Body of pancreas (tissue), 4 donors: ENCODE data around the gene NAA38. TPM values are rescaled to one million over a fixed set of nuclear protein-coding genes. Genes with fewer than 3 reads are reported as not detected.

Source experiments
- ATAC-seq: fragments of 150-250 bp; one replicate; pipeline ENCODE4 v1.9.1; 2016
- DNase-seq, 4 donors: peaks; one replicate each; pipeline ENCODE4 v3.0.0-alpha.2; 2019
- H3K27ac ChIP-seq, 4 donors: fragments of 200-600 bp; sonication (generic); 1 replicate in 3 of 4; 2 replicates in 1 of 4; pipeline versions ENCODE4 v1.5.1 to v1.6.1; 2016 to 2019; ENCODE audit warnings: mild to moderate bottlenecking in 1 of 4, mixed read lengths in 1 of 4, moderate library complexity in 1 of 4
- H3K27me3 ChIP-seq, 2 donors: fragments of 200-600 bp; sonication (generic); one replicate each; pipeline ENCODE4 v1.6.0; 2016; ENCODE audit warnings: mild to moderate bottlenecking in 1 of 2
- H3K36me3 ChIP-seq, 2 donors: fragments of 200-600 bp; sonication (generic); replicated peaks in 1 of 2; 2 replicates each; pipeline ENCODE4 v1.5.1; 2016; ENCODE audit warnings: low read depth in 2 of 2; ENCODE audit not compliant: insufficient read depth in 1 of 2
- H3K4me1 ChIP-seq: fragments of 200-600 bp; sonication (generic); one replicate; pipeline ENCODE4 v1.6.0; 2016
- H3K4me3 ChIP-seq, 2 donors: fragments of 200-600 bp; sonication (generic); 1 replicate in 1 of 2; 2 replicates in 1 of 2; pipeline ENCODE4 v1.5.1; 2016 to 2019
- H3K9me3 ChIP-seq, 3 donors: fragments of 200-600 bp; sonication (generic); 1 replicate in 2 of 3; 2 replicates in 1 of 3; pipeline ENCODE4 v1.5.1; 2016
- POLR2A ChIP-seq, 3 donors: fragments of 450-650 bp; IDR thresholded peaks; one replicate each; pipeline ENCODE4 v1.6.1; 2016; ENCODE audit warnings: antibody characterized with exemption in 3 of 3, mild to moderate bottlenecking in 2 of 3
- WGBS, 2 donors: methylation state at CpG; one replicate each; pipeline ENCODE4 v1.1.5; 2017; 5-methylcytosine and 5-hydroxymethylcytosine counted together
- intact Hi-C: fragments of 100-400 bp; cut with DNase I; formaldehyde crosslinking; loops from one replicate; pipeline ENCODE4 v1.15.1; 2023
- total RNA-seq, 2 donors: library from RNA; depleted of rRNA; stranded (reverse); fragments of >200 nt; gene quantifications; one replicate each; pipeline ENCODE4 v1.1.0, GENCODE V29; 2016
- TF ChIP-seq, protein P1 (sequence below), 7 experiments: fragments of 450-650 bp in 4 of 7; fragments of 200-600 bp in 3 of 7; sonication (generic) in 3 of 7; IDR thresholded peaks; one replicate each; pipeline ENCODE4 v1.5.1; 2016 to 2019; ENCODE audit warnings: antibody characterized with exemption in 7 of 7

NAA38 gene
- total RNA-seq, 2 donors from 2014 or later: 25.7 to 50.1 TPM

DNA sequence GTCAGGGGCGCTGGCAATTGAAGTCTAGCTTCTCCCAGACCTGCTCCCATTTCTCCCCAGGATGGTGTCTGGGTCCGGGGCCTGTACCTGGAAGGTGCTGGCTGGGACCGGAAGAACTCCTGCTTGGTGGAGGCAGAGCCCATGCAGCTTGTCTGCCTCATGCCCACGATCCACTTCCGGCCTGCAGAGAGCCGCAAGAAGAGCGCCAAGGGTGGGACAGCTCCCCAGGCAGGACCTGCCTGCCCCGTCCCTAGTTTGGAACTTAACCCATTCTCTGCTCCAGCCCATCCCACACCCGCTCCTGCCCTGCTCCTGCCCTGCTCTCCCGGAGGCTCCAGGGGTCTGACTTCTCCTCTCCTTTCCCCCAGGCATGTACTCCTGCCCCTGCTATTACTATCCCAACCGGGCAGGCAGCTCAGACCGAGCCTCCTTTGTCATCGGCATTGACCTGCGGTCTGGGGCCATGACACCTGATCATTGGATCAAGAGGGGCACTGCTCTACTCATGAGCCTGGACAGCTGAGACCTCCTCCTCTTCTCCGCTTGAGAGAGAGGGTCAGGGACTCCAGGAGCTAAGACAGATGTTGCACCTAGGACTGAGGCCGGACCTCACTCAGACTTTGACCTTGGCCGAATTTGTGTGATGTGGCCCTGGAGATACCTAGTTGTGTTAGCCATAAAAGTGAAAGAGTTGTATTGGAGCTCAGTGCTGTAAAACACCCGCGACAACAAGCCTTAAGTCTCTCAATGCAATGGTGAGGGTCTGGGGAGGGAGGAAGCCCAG, 24.2 kb downstream of the NAA38 start:
- Histone ChIP-seq H3K4me1 (peaks cover 19% of the 10 kb centered on the region), H3K27me3 (no peaks in the 10 kb centered on the region), H3K36me3 (no peaks in the 10 kb centered on the region), H3K4me3 (no peak overlapping the region), H3K27ac (peak overlapping the region in 3 of 4 donors; percentile 100), H3K9me3 (no peaks in the 10 kb centered on the region)
- WGBS, 2 donors: 44 to 53% methylated on average over 17 to 19 of the region's 19 CpGs
- no peak for DNase-seq
- TF ChIP-seq, protein P1, sequence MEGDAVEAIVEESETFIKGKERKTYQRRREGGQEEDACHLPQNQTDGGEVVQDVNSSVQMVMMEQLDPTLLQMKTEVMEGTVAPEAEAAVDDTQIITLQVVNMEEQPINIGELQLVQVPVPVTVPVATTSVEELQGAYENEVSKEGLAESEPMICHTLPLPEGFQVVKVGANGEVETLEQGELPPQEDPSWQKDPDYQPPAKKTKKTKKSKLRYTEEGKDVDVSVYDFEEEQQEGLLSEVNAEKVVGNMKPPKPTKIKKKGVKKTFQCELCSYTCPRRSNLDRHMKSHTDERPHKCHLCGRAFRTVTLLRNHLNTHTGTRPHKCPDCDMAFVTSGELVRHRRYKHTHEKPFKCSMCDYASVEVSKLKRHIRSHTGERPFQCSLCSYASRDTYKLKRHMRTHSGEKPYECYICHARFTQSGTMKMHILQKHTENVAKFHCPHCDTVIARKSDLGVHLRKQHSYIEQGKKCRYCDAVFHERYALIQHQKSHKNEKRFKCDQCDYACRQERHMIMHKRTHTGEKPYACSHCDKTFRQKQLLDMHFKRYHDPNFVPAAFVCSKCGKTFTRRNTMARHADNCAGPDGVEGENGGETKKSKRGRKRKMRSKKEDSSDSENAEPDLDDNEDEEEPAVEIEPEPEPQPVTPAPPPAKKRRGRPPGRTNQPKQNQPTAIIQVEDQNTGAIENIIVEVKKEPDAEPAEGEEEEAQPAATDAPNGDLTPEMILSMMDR (IDR thresholded peaks at IDR 0.05): no peak
- TF ChIP-seq POLR2A (IDR thresholded peaks at IDR 0.05): no peak
- no peak for ATAC-seq
- intact Hi-C loops: no loop called here

- no peak for ATAC-seq
- H3K36me3 ChIP-seq: no peaks in the 10 kb centered on the region
- H3K9me3 ChIP-seq: no peaks in the 10 kb centered on the region
- peaks cover 14% of the 10 kb centered on the region for H3K4me1 ChIP-seq
- no peak overlapping the region for H3K4me3 ChIP-seq
- H3K27me3 ChIP-seq: no peaks in the 10 kb centered on the region
- no peak overlapping the region for H3K27ac ChIP-seq
- DNase-seq: no peak
- WGBS, 2 donors: 85 to 87% methylated on average over 10 of the region's 10 CpGs
- intact Hi-C loops: no loop called here
- TF ChIP-seq, protein P1 (IDR thresholded peaks at IDR 0.05): no peak
- no peak for TF ChIP-seq POLR2A (IDR thresholded peaks at IDR 0.05)
These were observed 24.9 kb downstream of the NAA38 start for GRCh38 chr17:7832431-7832830.

DNA sequence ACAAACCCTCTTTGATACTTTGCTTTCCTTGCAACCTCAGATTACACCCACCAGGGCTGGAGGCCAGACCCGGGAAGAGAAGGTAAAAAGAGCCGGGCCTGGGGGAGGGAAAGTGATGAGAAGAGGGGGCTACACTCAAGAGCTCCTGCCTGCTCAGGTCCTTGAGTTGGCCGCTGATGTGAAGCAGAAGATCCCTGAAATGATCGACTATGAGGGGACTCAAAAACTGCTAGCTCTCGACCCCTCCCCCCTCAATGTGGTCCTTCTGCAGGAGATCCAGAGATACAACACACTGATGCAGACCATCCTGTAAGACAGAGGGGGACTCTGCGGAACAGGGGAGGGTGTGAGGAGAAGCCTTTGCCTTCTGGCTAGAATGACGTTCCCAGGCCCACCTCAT, 26.1 kb downstream of the NAA38 start:
- no peaks in the 10 kb centered on the region for H3K27me3 ChIP-seq
- intact Hi-C loops: no loop called here
- peaks cover 8% of the 10 kb centered on the region for H3K4me1 ChIP-seq
- ATAC-seq (no peak), DNase-seq (no peak)
- no peak for TF ChIP-seq POLR2A (IDR thresholded peaks at IDR 0.05)
- TF ChIP-seq, protein P1 (IDR thresholded peaks at IDR 0.05): no peak
- no peaks in the 10 kb centered on the region for H3K36me3 ChIP-seq
- H3K27ac ChIP-seq: no peak overlapping the region
- WGBS, 2 donors: 60 to 62% methylated on average over 6 to 7 of the region's 7 CpGs
- H3K9me3 ChIP-seq: no peaks in the 10 kb centered on the region
- no peak overlapping the region for H3K4me3 ChIP-seq

DNA sequence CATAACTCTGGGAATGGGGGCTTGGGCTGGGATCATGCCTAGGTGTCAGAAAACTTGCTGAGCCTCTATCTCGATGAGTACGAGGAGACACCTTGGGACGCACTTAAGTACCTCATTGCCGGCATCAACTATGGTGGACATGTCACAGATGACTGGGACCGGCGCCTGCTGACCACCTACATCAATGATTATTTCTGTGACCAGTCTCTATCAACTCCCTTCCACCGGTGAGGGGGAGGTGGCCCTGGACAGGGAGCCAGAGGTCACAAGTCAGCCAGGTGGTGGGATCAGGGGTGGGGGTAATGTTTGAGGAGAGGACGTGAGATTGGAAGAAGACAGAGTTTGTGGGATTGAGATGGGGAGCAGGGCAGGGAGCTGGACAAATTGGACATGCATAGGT, 26.7 kb downstream of the NAA38 start:
- Histone ChIP-seq H3K27ac (no peak overlapping the region), H3K36me3 (no peaks in the 10 kb centered on the region), H3K27me3 (no peaks in the 10 kb centered on the region), H3K9me3 (no peaks in the 10 kb centered on the region), H3K4me1 (peaks cover 13% of the 10 kb centered on the region), H3K4me3 (no peak overlapping the region)
- intact Hi-C loops: no loop called here
- WGBS, 2 donors: 70 to 74% methylated on average over 8 of the region's 8 CpGs
- ATAC-seq: no peak
- no peak for DNase-seq
- TF ChIP-seq POLR2A (IDR thresholded peaks at IDR 0.05): no peak
- TF ChIP-seq, protein P1 (IDR thresholded peaks at IDR 0.05): no peak
